Heart right ventricle (tissue), 16 donors: Measurements from ENCODE around the gene SPR. TPM values are rescaled to one million over a fixed set of nuclear protein-coding genes. Genes with fewer than 3 reads are reported as not detected.

ENCODE experiments used
- ATAC-seq, 8 donors: fragments of 200-7000 bp; cut with Tn5 transposase; one replicate each; pipeline ENCODE4 v1.9.1; 2020; ENCODE audit warnings: mild to moderate bottlenecking in 8 of 8, moderate library complexity in 8 of 8, moderate number of reproducible peaks in 1 of 8
- DNase-seq, 2 donors: peaks; one replicate each; pipeline ENCODE4 v3.0.0-alpha.2; 2020
- H3K27ac ChIP-seq, 10 donors: fragments of 200-600 bp; sonication (generic) in 2 of 10; one replicate each; pipeline versions ENCODE4 v1.5.0 to v1.8.0; 2020 to 2022; ENCODE audit warnings: mild to moderate bottlenecking in 3 of 10
- H3K27me3 ChIP-seq, 7 donors: fragments of 200-600 bp; one replicate each; pipeline ENCODE4 v1.8.0; 2021 to 2022; ENCODE audit warnings: mild to moderate bottlenecking in 2 of 7
- H3K36me3 ChIP-seq, 9 donors: fragments of 200-600 bp; sonication (generic) in 1 of 9; one replicate each; pipeline versions ENCODE4 v1.5.0 to v1.8.0; 2020 to 2022; ENCODE audit warnings: mild to moderate bottlenecking in 2 of 9
- H3K4me1 ChIP-seq, 9 donors: fragments of 200-600 bp; sonication (generic) in 1 of 9; one replicate each; pipeline versions ENCODE4 v1.5.0 to v1.8.0; 2020 to 2022; ENCODE audit warnings: mild to moderate bottlenecking in 4 of 9
- H3K4me3 ChIP-seq, 10 donors: fragments of 200-600 bp; sonication (generic) in 2 of 10; one replicate each; pipeline versions ENCODE4 v1.5.0 to v1.8.0; 2020 to 2022; ENCODE audit warnings: mild to moderate bottlenecking in 7 of 10, moderate library complexity in 2 of 10
- H3K9me3 ChIP-seq, 11 donors: fragments of 200-600 bp in 10 of 11; sonication (generic) in 2 of 11; one replicate each; pipeline versions ENCODE4 v1.5.0 to v1.8.0; 2013 to 2022; ENCODE audit warnings: mild to moderate bottlenecking in 2 of 11, control low read depth in 1 of 11, moderate library complexity in 1 of 11
- WGBS, 2 donors: extraction: QIAGEN DNeasy Blood & Tissue Kit; methylation state at CpG; one replicate each; pipeline ENCODE4 v1.1.7; 2013; ENCODE audit warnings: inconsistent platforms in 1 of 2; 5-methylcytosine and 5-hydroxymethylcytosine counted together
- intact Hi-C, 10 donors: fragments of 100-400 bp; cut with DNase I; formaldehyde crosslinking; loops; one replicate each; pipeline versions ENCODE4 v1.11.1 to v1.14.2; 2022
- polyA plus RNA-seq, 2 donors: library from polyadenylated mRNA; stranded (reverse); fragments of 200-250 nt; gene quantifications; one replicate each; pipeline ENCODE4 v1.2.3, GENCODE V29; 2013
- total RNA-seq, 10 donors: library from RNA; stranded (reverse); fragmentation: NEBNext Ultra II Directional in 3 of 10; extraction: Animal tissue kit (Norgen Biotek cat#: 25700) in 3 of 10; gene quantifications; one replicate each; pipeline versions ENCODE4 v1.2.1 to v1.2.4, GENCODE V29; 2021 to 2023
- TF ChIP-seq, protein P1 (sequence below), 9 donors: fragments of 200-600 bp; sonication (generic) in 2 of 9; IDR thresholded peaks; one replicate each; pipeline versions ENCODE4 v1.5.0 to v1.8.0; 2021 to 2022; ENCODE audit warnings: antibody characterized with exemption in 9 of 9, mild to moderate bottlenecking in 5 of 9, moderate library complexity in 1 of 9
- donor health status: Arrhythmogenic right ventricular cardiomyopathy.
- donor health status: ischemic (EF 13 %, LVEDD 7.1; RV severe dilation, severe dysfunction).
- donor health status: healthy with polysubstance abuse.
- donor health status: DM: no; HTN: yes; CAD: no.
- donor health status: DM: no; HTN: no; CAD: no.
- donor health status: ischemic (EF 25% LVEDD 6.9; RV normal size, moderate dysfunction).
- donor health status: ischemic (EF 25% LVEDD 5.7; RV mildly dilated, moderate dysfunction).
- donor health status: healthy.
- donor health status: DM: yes; HTN: yes; CAD: no.
- donor health status: Ischemic cardiomyopathy.
- donor health status: ischemic (EF 35%, LVEDD 5.7; RV mildly dilated, moderate dysfunction).
- donor health status: nonischemic (EF 11% LVEDD 7.7; RV severe dilation, severe dysfunction).
- donor health status: DM: yes; HTN: yes; CAD: no.
- donor health status: PGD.
- donor health status: ischemic (EF 29% LVEDD 5.4; RV normal size, mild dysfunction).
- donor health status: nonischemic (EF 23%, LVEDD 6.1; RV moderate dilation, normal function).

SPR gene
- total and polyA plus RNA-seq, 12 donors, result 24.0 to 55.4 (median 39.3) TPM

- no peaks in the 10 kb centered on the region for H3K4me1 ChIP-seq
- H3K27me3 ChIP-seq, result no peaks in the 10 kb centered on the region
- WGBS, 2 donors, result 63 to 70% methylated on average over 2 of the region's 2 CpGs
- no peak overlapping the region for H3K4me3 ChIP-seq
- H3K27ac ChIP-seq, result no peak overlapping the region
- ATAC-seq, result no peak
- H3K9me3 ChIP-seq, result peaks cover 0 to 4% (median 0%) of the 10 kb centered on the region in 11 donors
- DNase-seq, result no peak
- H3K36me3 ChIP-seq, result no peaks in the 10 kb centered on the region
- intact Hi-C loops, result no loop called here
- TF ChIP-seq, protein P1, sequence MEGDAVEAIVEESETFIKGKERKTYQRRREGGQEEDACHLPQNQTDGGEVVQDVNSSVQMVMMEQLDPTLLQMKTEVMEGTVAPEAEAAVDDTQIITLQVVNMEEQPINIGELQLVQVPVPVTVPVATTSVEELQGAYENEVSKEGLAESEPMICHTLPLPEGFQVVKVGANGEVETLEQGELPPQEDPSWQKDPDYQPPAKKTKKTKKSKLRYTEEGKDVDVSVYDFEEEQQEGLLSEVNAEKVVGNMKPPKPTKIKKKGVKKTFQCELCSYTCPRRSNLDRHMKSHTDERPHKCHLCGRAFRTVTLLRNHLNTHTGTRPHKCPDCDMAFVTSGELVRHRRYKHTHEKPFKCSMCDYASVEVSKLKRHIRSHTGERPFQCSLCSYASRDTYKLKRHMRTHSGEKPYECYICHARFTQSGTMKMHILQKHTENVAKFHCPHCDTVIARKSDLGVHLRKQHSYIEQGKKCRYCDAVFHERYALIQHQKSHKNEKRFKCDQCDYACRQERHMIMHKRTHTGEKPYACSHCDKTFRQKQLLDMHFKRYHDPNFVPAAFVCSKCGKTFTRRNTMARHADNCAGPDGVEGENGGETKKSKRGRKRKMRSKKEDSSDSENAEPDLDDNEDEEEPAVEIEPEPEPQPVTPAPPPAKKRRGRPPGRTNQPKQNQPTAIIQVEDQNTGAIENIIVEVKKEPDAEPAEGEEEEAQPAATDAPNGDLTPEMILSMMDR (IDR thresholded peaks at IDR 0.05), result no peak
Measured at GRCh38 chr2:72843301-72843700, 43.9 kb upstream of the SPR start.

- no peaks in the 10 kb centered on the region for H3K36me3 ChIP-seq
- H3K27me3 ChIP-seq, result peaks cover 0 to 2% (median 0%) of the 10 kb centered on the region in 7 donors
- no peak for DNase-seq
- no peak for ATAC-seq
- H3K9me3 ChIP-seq, result no peaks in the 10 kb centered on the region
- intact Hi-C loops, result no loop called here
- no peak overlapping the region for H3K27ac ChIP-seq
- WGBS, 2 donors, result 85% methylated on average over 6 of the region's 6 CpGs
- TF ChIP-seq, protein P1 (IDR thresholded peaks at IDR 0.05), result no peak
- H3K4me3 ChIP-seq, result no peak overlapping the region
- H3K4me1 ChIP-seq, result no peaks in the 10 kb centered on the region
Measured at GRCh38 chr2:72846171-72847095, 40.8 kb upstream of the SPR start.

GRCh38 chr2:72847534-72848315 lies 39.5 kb upstream of the SPR start:
- Histone ChIP-seq H3K27ac (no peak overlapping the region), H3K4me3 (no peak overlapping the region), H3K36me3 (no peaks in the 10 kb centered on the region), H3K4me1 (no peaks in the 10 kb centered on the region), H3K27me3 (peaks cover 0 to 7% (median 0%) of the 10 kb centered on the region in 7 donors), H3K9me3 (no peaks in the 10 kb centered on the region)
- TF ChIP-seq, protein P1 (IDR thresholded peaks at IDR 0.05), result no peak
- DNase-seq (no peak), ATAC-seq (no peak)
- intact Hi-C loops, result no loop called here
- WGBS, 2 donors, result 76 to 80% methylated on average over 3 of the region's 3 CpGs

- H3K27ac ChIP-seq, result no peak overlapping the region
- H3K9me3 ChIP-seq, result no peaks in the 10 kb centered on the region
- TF ChIP-seq, protein P1 (IDR thresholded peaks at IDR 0.05), result no peak
- H3K36me3 ChIP-seq, result no peaks in the 10 kb centered on the region
- WGBS, 2 donors, result 93 to 94% methylated on average over 3 of the region's 3 CpGs
- peaks cover 0 to 7% (median 0%) of the 10 kb centered on the region in 7 donors for H3K27me3 ChIP-seq
- H3K4me3 ChIP-seq, result no peak overlapping the region
- ATAC-seq (no peak), DNase-seq (no peak)
- H3K4me1 ChIP-seq, result no peaks in the 10 kb centered on the region
- intact Hi-C loops, result no loop called here
Measured at GRCh38 chr2:72848436-72849137, 38.6 kb upstream of the SPR start.
